Osteoblast (primary cell): ENCODE data around the gene C19orf85. TPM values are rescaled to one million over a fixed set of nuclear protein-coding genes. Genes with fewer than 3 reads are reported as not detected.

Source experiments
- DNase-seq: peaks from one replicate; pipeline ENCODE4 v3.0.0; 2011; ENCODE audit warnings: low spot score, mixed read lengths; ENCODE audit not compliant: insufficient read length; ENCODE audit errors: missing footprints
- H2AFZ ChIP-seq: 2 replicates; pipeline ENCODE4 v1.6.0; 2011; ENCODE audit warnings: mild to moderate bottlenecking, low read length
- H3K27ac ChIP-seq: 2 replicates; pipeline ENCODE4 v1.5.1; 2011; ENCODE audit warnings: mild to moderate bottlenecking, low read depth, low read length, moderate library complexity
- H3K27me3 ChIP-seq: 2 replicates; pipeline ENCODE4 v1.6.0; 2012; ENCODE audit warnings: mild to moderate bottlenecking, control low read depth, inconsistent platforms, low read length, moderate library complexity; ENCODE audit not compliant: insufficient read depth
- H3K36me3 ChIP-seq: 2 replicates; pipeline ENCODE4 v1.5.1; 2011; ENCODE audit warnings: mild to moderate bottlenecking, low read length, control low read depth, moderate library complexity; ENCODE audit not compliant: insufficient read depth
- H3K4me1 ChIP-seq: 2 replicates; pipeline ENCODE4 v1.5.1; 2011; ENCODE audit warnings: mild to moderate bottlenecking, low read length, control low read depth, moderate library complexity; ENCODE audit not compliant: insufficient read depth
- H3K4me2 ChIP-seq: 2 replicates; pipeline ENCODE4 v1.6.0; 2011; ENCODE audit warnings: mild to moderate bottlenecking, low read length; ENCODE audit not compliant: insufficient read depth
- H3K4me3 ChIP-seq: fragments of 200-600 bp; sonication (generic); 3 replicates; pipeline ENCODE4 v1.5.1; 2012; ENCODE audit warnings: mild to moderate bottlenecking, low read length, inconsistent platforms; ENCODE audit not compliant: insufficient read depth
- H3K79me2 ChIP-seq: 2 replicates; pipeline ENCODE4 v1.6.0; 2012; ENCODE audit warnings: mild to moderate bottlenecking, low read length, control low read depth, inconsistent platforms; ENCODE audit not compliant: insufficient read depth
- H3K9me3 ChIP-seq: 2 replicates; pipeline ENCODE4 v1.5.1; 2011; ENCODE audit warnings: low read depth, low read length, control low read depth
- H4K20me1 ChIP-seq: 2 replicates; pipeline ENCODE4 v1.6.0; 2012; ENCODE audit warnings: mild to moderate bottlenecking, low read length, control low read depth; ENCODE audit not compliant: insufficient read depth
- CTCF ChIP-seq: IDR thresholded peaks from 2 replicates; pipeline ENCODE4 v1.5.1; 2011; ENCODE audit warnings: mild to moderate bottlenecking, low read depth, low read length, moderate library complexity; ENCODE audit errors: extremely low read depth
- total RNA-seq: library from RNA; depleted of rRNA; stranded (reverse); fragments of >200 nt; gene quantifications from 2 replicates; pipeline ENCODE4 v1.2.3, GENCODE V29; 2012

Gene C19orf85
- not detected in 2 replicates for total RNA-seq

- TF ChIP-seq CTCF: no peak
- DNase-seq: no peak
- Histone ChIP-seq H3K27ac (no peak within 1 kb of the TSS), H3K9me3 (no peaks in the 10 kb centered on the region), H3K4me2 (no peak within 1 kb of the TSS), H2AFZ (no peak within 1 kb of the TSS), H3K36me3 (no peaks in the 10 kb centered on the region), H3K79me2 (peaks cover 7% of the 10 kb centered on the region), H3K4me1 (peaks cover 30% of the 10 kb centered on the region), H4K20me1 (no peaks in the 10 kb centered on the region), H3K4me3 (no peak within 1 kb of the TSS), H3K27me3 (no peaks in the 10 kb centered on the region)
Measured at GRCh38 chr19:55464662-55465054, at the start of gene C19orf85. C19orf85 (minus strand) TSS chr19:55464751; CDS start chr19:55464554, 197 bp downstream.

GRCh38 chr19:55508120-55508519 is 43.6 kb upstream of the C19orf85 start:
- Histone ChIP-seq H3K36me3 (peaks cover 18% of the 10 kb centered on the region), H4K20me1 (peaks cover 10% of the 10 kb centered on the region), H3K4me3 (no peak overlapping the region), H3K4me1 (no peaks in the 10 kb centered on the region), H3K27ac (no peak overlapping the region), H2AFZ (no peak overlapping the region), H3K4me2 (no peak overlapping the region), H3K79me2 (peaks cover 2% of the 10 kb centered on the region), H3K9me3 (no peaks in the 10 kb centered on the region), H3K27me3 (no peaks in the 10 kb centered on the region)
- no peak for DNase-seq
- no peak for TF ChIP-seq CTCF

DNA sequence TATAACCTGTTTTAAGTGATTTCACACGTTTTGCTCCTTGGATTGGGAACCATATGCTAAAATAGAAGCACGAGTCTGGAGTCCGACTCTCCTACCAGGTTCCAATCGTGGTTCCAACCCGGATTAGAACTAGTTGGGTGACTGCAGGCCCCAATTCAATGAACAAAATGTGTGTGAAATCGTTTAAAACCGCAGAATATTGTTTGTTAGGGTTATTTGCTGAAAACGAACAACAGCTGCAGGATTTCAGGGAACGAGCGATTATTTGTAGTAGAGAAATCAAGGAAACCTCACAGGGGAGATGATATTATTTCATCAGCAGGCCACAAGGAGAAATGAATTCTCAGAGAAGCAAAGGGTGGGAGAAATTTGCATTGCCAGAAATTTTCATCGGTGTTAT is 40.4 kb upstream of the C19orf85 start:
- no peak overlapping the region for H3K4me3 ChIP-seq
- no peaks in the 10 kb centered on the region for H3K9me3 ChIP-seq
- H3K36me3 ChIP-seq: peaks cover 28% of the 10 kb centered on the region
- H3K27me3 ChIP-seq: no peaks in the 10 kb centered on the region
- no peak overlapping the region for H3K27ac ChIP-seq
- peaks cover 7% of the 10 kb centered on the region for H4K20me1 ChIP-seq
- H2AFZ ChIP-seq: no peak overlapping the region
- peak; percentile 5 for DNase-seq
- no peak for TF ChIP-seq CTCF
- H3K4me1 ChIP-seq: no peaks in the 10 kb centered on the region
- H3K79me2 ChIP-seq: peaks cover 2% of the 10 kb centered on the region
- no peak overlapping the region for H3K4me2 ChIP-seq

DNA sequence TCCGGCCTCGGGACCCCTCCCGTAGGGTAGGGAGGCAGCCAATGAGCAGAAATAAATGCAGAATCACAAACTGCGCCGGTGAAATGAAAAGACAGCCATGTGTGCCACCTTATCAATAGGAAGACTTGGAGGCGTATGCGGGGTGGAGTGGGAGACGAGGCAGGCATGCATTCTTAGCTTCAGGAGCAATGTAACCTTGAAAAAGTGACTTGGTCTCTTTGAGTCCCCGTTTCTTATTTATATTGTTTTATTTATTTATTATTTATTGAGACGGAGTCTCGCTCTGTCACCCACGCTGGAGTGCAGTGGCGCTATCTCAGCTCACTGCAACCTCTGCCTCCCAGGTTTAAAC is 39.7 kb upstream of the C19orf85 start:
- Histone ChIP-seq H3K27me3 (no peaks in the 10 kb centered on the region), H3K36me3 (peaks cover 33% of the 10 kb centered on the region), H3K27ac (peak overlapping the region; percentile 71), H3K79me2 (peaks cover 2% of the 10 kb centered on the region), H2AFZ (peak overlapping the region; percentile 90), H3K4me3 (peak overlapping the region; percentile 73), H4K20me1 (peaks cover 7% of the 10 kb centered on the region), H3K4me1 (no peaks in the 10 kb centered on the region), H3K9me3 (no peaks in the 10 kb centered on the region), H3K4me2 (peak overlapping the region; percentile 88)
- no peak for TF ChIP-seq CTCF
- DNase-seq: no peak
